Activated CD8-positive, alpha-beta T cell treated with anti-CD3 and anti-CD28 coated beads for 36 hours (primary cell): ENCODE data around the gene NSUN7. TPM values are rescaled to one million over a fixed set of nuclear protein-coding genes. Genes with fewer than 3 reads are reported as not detected.

Experiments used
- ATAC-seq: fragments of 200-7000 bp; cut with Tn5 transposase; one replicate; pipeline ENCODE4 v1.10.0; 2021; ENCODE audit warnings: mild to moderate bottlenecking, moderate library complexity
- CTCF ChIA-PET: fragments of 350-600 bp; sonication (Branson Sonifier 250); formaldehyde crosslinking; loops from one replicate; lab custom pipeline; 2021; ENCODE audit warnings: antibody characterized with exemption; lab: Charles Lee
- POLR2A ChIA-PET: fragments of 350-600 bp; sonication (Branson Sonifier 250); formaldehyde crosslinking; loops from one replicate; lab custom pipeline; 2021; ENCODE audit warnings: antibody characterized with exemption; lab: Charles Lee
- DNase-seq: peaks from one replicate; pipeline ENCODE4 v3.0.0-alpha.2; 2020
- H3K27ac Mint-ChIP-seq: one replicate; pipeline ENCODE4 v1.8.0; 2021; ENCODE audit warnings: mild to moderate bottlenecking, mixed read lengths
- H3K27me3 Mint-ChIP-seq: one replicate; pipeline ENCODE4 v1.8.0; 2021; ENCODE audit warnings: mixed read lengths
- H3K36me3 Mint-ChIP-seq: one replicate; pipeline ENCODE4 v1.8.0; 2021; ENCODE audit warnings: low read depth, mixed read lengths
- H3K4me1 Mint-ChIP-seq: one replicate; pipeline ENCODE4 v1.8.0; 2021; ENCODE audit warnings: low read depth, mixed read lengths
- H3K4me3 Mint-ChIP-seq: one replicate; pipeline ENCODE4 v1.8.0; 2021; ENCODE audit warnings: mild to moderate bottlenecking, moderate library complexity, mixed read lengths
- H3K9me3 Mint-ChIP-seq: one replicate; pipeline ENCODE4 v1.8.0; 2021; ENCODE audit warnings: mixed read lengths
- CTCF ChIP-seq: fragments of 200-600 bp; IDR thresholded peaks from one replicate; pipeline ENCODE4 v1.8.0; 2022; ENCODE audit warnings: antibody characterized with exemption, mild to moderate bottlenecking
- intact Hi-C: fragments of 100-400 bp; cut with micrococcal nuclease; formaldehyde crosslinking; loops from one replicate; pipeline ENCODE4 v1.10.0; 2022
- total RNA-seq, 2 experiments: library from RNA; stranded (reverse); gene quantifications; one replicate each; pipeline ENCODE4 v1.2.3, GENCODE V29; 2021

Gene NSUN7
- total RNA-seq, 2 experiments from 2014 or later: 0.20 to 0.22 TPM

- Mint-ChIP-seq H3K4me1 (peaks cover 7% of the 10 kb centered on the region), H3K4me3 (no peak overlapping the region), H3K9me3 (no peaks in the 10 kb centered on the region), H3K27me3 (peaks cover 11% of the 10 kb centered on the region), H3K36me3 (no peaks in the 10 kb centered on the region), H3K27ac (no peak overlapping the region)
- no peak for TF ChIP-seq CTCF
- ATAC-seq (no peak), DNase-seq (no peak)
- ChIA-PET POLR2A (interaction anchor here (0.6 kb wide), 1 partner anchor 100 kb away, joined by 3 read pairs; no protein-coding TSS in a partner anchor), CTCF (interaction anchor here (0.8 to 6.4 kb wide), 9 partner anchors 11 to 527 kb away, joined by 3 to 89 read pairs (median 4); no protein-coding TSS in a partner anchor)
- intact Hi-C loops: loop anchor here (5.0 kb wide), 1 partner anchor 107 kb away; no protein-coding TSS in a partner anchor
Measured at GRCh38 chr4:40844261-40844660, 94.5 kb downstream of the NSUN7 start.

- intact Hi-C loops: no loop called here
- Mint-ChIP-seq H3K27me3 (peaks cover 10% of the 10 kb centered on the region), H3K4me3 (no peak overlapping the region), H3K36me3 (no peaks in the 10 kb centered on the region), H3K27ac (no peak overlapping the region), H3K9me3 (no peaks in the 10 kb centered on the region), H3K4me1 (peaks cover 7% of the 10 kb centered on the region)
- POLR2A ChIA-PET: no interaction called here
- DNase-seq (no peak), ATAC-seq (no peak)
- CTCF ChIA-PET: interaction anchor here (0.5 to 6.4 kb wide), 6 partner anchors 10 to 527 kb away, joined by 3 to 89 read pairs (median 4); no protein-coding TSS in a partner anchor
- TF ChIP-seq CTCF: no peak
Measured at GRCh38 chr4:40845154-40845835, 95.5 kb downstream of the NSUN7 start.

- CTCF ChIA-PET: interaction anchor here (1.3 kb wide), 1 partner anchor 10 kb away, joined by 4 read pairs; no protein-coding TSS in a partner anchor
- no peak overlapping the region for H3K4me3 Mint-ChIP-seq
- DNase-seq: no peak
- ATAC-seq: no peak
- POLR2A ChIA-PET: no interaction called here
- H3K9me3 Mint-ChIP-seq: no peaks in the 10 kb centered on the region
- no peak overlapping the region for H3K27ac Mint-ChIP-seq
- no peak for TF ChIP-seq CTCF
- peaks cover 2% of the 10 kb centered on the region for H3K4me1 Mint-ChIP-seq
- intact Hi-C loops: no loop called here
- H3K27me3 Mint-ChIP-seq: peaks cover 7% of the 10 kb centered on the region
- no peaks in the 10 kb centered on the region for H3K36me3 Mint-ChIP-seq
Measured at GRCh38 chr4:40846532-40846931, 96.8 kb downstream of the NSUN7 start.

GRCh38 chr4:40848251-40848650, 98.5 kb downstream of the NSUN7 start:
- Mint-ChIP-seq H3K4me1 (peaks cover 2% of the 10 kb centered on the region), H3K9me3 (no peaks in the 10 kb centered on the region), H3K4me3 (no peak overlapping the region), H3K27me3 (peaks cover 13% of the 10 kb centered on the region), H3K36me3 (no peaks in the 10 kb centered on the region), H3K27ac (no peak overlapping the region)
- ChIA-PET CTCF (interaction anchor here (1.8 kb wide), 1 partner anchor 8 kb away, joined by 8 read pairs; no protein-coding TSS in a partner anchor), POLR2A (no interaction called here)
- no peak for DNase-seq
- no peak for ATAC-seq
- intact Hi-C loops: no loop called here
- no peak for TF ChIP-seq CTCF

GRCh38 chr4:40848940-40849339, 99.2 kb downstream of the NSUN7 start:
- intact Hi-C loops: no loop called here
- no peaks in the 10 kb centered on the region for H3K36me3 Mint-ChIP-seq
- DNase-seq (no peak), ATAC-seq (no peak)
- no peaks in the 10 kb centered on the region for H3K9me3 Mint-ChIP-seq
- H3K4me3 Mint-ChIP-seq: no peak overlapping the region
- no peak for TF ChIP-seq CTCF
- ChIA-PET CTCF (interaction anchor here (0.8 to 1.8 kb wide), 2 partner anchors 8 to 60 kb away, joined by 3 to 8 read pairs; no protein-coding TSS in a partner anchor), POLR2A (no interaction called here)
- peaks cover 17% of the 10 kb centered on the region for H3K27me3 Mint-ChIP-seq
- H3K4me1 Mint-ChIP-seq: peaks cover 2% of the 10 kb centered on the region
- no peak overlapping the region for H3K27ac Mint-ChIP-seq
